ENCODE results near the gene ZZZ3.

DNA sequence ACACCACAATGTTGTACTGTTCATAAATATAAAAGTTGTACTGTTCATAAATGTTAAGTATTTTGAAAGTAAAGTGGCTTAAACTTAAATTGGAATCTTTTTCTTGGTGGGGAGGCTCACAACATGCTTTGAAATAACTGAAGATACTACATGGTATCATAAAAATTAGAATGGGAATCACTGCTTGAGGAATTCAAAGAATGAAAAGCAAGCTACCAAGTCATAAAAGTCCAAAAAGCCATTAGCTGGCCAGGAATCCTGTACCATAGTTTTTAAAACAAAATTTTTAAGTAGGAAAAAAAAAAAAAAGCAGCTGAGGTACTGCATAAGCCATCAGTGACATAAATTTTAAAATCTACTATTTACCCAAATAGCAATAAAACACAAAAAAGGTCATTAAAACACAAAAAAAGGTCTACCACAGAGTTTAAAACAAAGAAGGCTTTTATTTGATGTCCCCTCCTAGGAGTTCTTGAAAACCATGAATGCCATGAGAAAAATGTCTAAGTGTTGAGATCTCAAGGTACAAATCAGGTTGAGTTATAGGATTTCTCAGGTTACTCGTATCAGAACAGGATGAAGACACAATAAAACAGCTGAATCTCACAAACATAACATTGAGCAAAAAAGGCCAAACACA lies 8.6 kb downstream of the ZZZ3 start:
- TF ChIP-seq, protein P1, sequence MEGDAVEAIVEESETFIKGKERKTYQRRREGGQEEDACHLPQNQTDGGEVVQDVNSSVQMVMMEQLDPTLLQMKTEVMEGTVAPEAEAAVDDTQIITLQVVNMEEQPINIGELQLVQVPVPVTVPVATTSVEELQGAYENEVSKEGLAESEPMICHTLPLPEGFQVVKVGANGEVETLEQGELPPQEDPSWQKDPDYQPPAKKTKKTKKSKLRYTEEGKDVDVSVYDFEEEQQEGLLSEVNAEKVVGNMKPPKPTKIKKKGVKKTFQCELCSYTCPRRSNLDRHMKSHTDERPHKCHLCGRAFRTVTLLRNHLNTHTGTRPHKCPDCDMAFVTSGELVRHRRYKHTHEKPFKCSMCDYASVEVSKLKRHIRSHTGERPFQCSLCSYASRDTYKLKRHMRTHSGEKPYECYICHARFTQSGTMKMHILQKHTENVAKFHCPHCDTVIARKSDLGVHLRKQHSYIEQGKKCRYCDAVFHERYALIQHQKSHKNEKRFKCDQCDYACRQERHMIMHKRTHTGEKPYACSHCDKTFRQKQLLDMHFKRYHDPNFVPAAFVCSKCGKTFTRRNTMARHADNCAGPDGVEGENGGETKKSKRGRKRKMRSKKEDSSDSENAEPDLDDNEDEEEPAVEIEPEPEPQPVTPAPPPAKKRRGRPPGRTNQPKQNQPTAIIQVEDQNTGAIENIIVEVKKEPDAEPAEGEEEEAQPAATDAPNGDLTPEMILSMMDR (IDR thresholded peaks at IDR 0.05), result no peak
- no peak for TF ChIP-seq POLR2A (IDR thresholded peaks at IDR 0.05)
